Mammary epithelial cell (primary cell): ENCODE data around the gene KDM4E.

ENCODE experiments used
- EZH2 ChIP-seq: IDR thresholded peaks from 2 replicates; pipeline ENCODE4 v1.6.1; 2012; ENCODE audit warnings: low read length, inconsistent platforms, borderline replicate concordance
- TF ChIP-seq, protein P1 (sequence below), 2 donors: IDR thresholded peaks in 1 of 2; conservative IDR thresholded peaks in 1 of 2; 2 replicates each; pipeline ENCODE4 v1.5.1; 2011 to 2012; ENCODE audit warnings: inconsistent platforms in 2 of 2, low read length in 2 of 2, mild to moderate bottlenecking in 2 of 2, control low read depth in 1 of 2, low read depth in 1 of 2; ENCODE audit not compliant: insufficient read depth in 1 of 2; ENCODE audit errors: extremely low read depth in 1 of 2

DNA sequence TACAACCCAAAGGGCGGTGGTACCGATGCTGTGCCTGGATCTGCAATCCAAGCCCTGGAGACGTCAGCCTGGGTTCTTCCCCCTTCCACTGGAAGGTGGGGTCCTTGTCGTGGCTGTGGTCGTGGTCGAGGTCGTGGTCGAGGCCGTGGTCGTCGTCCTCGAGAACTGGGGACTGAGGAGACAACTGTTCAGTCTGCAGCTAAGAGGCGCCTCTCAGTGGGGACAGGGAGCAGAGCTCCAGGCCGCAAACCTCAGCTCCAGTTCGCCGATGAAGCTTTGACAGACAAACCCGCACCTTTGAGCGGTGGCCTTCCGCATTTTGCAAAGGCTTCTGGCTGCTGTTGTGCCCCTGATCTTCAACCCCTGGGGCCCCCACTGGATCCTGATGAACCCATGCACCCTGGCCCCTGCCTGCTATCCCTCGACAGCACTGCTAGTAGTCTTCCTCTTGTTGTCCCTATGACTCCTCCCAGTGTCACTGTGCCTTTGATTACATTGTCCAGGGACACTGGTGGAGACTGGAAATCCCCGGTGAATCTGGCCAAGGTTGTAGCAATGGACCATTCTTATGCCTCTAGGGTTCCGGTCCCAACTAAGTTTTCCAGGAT is 25.6 kb downstream of the KDM4E start:
- TF ChIP-seq EZH2: no peak
- TF ChIP-seq, protein P1, sequence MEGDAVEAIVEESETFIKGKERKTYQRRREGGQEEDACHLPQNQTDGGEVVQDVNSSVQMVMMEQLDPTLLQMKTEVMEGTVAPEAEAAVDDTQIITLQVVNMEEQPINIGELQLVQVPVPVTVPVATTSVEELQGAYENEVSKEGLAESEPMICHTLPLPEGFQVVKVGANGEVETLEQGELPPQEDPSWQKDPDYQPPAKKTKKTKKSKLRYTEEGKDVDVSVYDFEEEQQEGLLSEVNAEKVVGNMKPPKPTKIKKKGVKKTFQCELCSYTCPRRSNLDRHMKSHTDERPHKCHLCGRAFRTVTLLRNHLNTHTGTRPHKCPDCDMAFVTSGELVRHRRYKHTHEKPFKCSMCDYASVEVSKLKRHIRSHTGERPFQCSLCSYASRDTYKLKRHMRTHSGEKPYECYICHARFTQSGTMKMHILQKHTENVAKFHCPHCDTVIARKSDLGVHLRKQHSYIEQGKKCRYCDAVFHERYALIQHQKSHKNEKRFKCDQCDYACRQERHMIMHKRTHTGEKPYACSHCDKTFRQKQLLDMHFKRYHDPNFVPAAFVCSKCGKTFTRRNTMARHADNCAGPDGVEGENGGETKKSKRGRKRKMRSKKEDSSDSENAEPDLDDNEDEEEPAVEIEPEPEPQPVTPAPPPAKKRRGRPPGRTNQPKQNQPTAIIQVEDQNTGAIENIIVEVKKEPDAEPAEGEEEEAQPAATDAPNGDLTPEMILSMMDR (conservative IDR thresholded peaks at IDR 0.05 in 1 of 2, IDR thresholded peaks at IDR 0.05 in 1 of 2; ENCODE audit: extremely low read depth in 1 of 2, insufficient read depth in 1 of 2, low read depth in 1 of 2, low read length in 2 of 2): no peak
